G401.6 (cell line): ENCODE results near the gene FGGY.

Source experiments
- FAIRE-seq: peaks from 2 replicates; lab custom pipeline; 2012; peaks lifted over from hg19 to GRCh38; lab: Jason Lieb, UNC

The FGGY gene

DNA sequence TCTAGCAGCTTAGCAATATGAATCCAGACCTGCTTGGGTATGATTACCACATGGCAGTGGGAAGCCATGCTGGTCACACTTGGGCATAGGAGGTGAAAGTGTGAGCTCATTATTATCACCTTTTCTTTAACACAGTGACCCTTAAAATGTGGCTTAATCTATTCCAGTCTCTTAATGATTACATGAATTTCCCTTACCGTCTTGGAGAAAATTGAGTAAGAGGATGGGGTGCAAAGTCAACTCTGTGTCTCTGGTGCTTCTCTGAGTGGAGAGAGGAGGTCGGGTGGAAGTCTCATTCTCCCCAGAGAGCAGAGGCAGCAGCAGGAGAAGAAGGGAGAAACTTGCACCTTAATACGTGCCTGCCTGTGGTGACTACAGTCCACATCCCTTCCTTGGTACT lies 91.3 kb downstream of the FGGY start:
- no peak for FAIRE-seq

DNA sequence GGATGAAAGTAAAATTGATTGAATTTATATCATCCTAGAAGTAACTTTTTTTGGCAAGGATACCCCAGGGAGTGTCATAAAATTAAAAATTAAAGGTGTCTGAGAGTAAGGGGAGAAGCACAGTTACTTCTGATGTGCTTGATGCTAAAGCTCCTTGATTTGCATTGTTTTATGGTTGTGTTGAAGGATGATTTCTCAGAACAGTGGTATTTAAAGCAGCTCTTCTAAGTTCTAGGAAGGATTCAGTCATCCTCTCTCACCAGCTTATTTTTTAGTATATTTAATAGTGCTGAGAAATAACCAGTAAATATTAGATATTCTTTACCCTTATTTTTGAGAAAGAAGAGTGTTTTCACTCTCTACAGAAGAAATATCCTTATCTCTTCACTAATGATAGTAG lies 93.0 kb downstream of the FGGY start:
- no peak for FAIRE-seq

GRCh38 chr1:59390307-59390706 lies 93.4 kb downstream of the FGGY start:
- no peak for FAIRE-seq

DNA sequence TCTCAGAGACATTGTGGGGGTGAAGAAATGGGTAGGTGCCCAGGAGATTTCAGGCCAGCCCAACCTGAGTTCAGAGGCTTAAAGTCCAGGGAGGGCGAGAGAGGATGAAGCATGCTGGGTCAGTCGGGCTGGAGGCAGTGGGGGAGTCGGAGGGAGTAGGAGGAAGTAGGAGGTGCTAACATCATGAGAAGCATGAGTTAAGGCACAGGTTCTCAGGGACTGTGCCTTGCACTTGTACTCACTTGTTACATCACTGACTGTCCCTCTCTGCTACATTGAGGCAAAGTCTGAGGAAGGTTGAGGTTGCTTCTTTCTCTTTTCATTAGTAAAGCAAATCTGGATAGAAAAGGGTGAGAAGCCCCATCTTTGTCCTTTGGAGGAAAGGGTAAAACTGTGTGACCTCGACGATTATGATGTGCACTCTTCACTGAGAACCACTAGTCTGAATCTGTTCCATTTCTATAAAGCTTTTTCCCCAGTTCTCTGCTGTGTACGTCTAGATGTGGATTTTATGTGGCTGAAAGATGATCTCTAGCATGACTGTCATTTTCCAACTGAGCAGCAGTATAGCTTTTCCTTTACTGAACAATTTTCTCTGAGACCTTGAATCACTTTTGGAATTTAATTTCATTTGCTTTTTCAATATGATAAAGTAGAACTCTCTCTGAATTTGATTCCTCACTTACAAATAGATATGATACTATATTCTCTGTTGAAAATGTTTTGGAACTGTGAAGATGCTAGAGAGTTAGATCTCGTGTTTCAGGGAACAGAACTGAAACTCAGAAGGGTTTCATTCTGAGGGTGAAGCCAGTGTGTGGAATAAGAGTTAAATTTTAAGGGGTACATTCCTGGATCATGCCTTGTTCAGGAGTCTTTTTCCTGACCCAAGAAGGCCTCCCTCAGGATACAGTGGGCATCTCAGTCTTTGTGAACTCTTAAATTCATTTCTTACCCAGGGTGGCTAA lies 94.6 kb downstream of the FGGY start:
- FAIRE-seq: no peak

GRCh38 chr1:59393211-59394180 lies 96.6 kb downstream of the FGGY start:
- FAIRE-seq: no peak

DNA sequence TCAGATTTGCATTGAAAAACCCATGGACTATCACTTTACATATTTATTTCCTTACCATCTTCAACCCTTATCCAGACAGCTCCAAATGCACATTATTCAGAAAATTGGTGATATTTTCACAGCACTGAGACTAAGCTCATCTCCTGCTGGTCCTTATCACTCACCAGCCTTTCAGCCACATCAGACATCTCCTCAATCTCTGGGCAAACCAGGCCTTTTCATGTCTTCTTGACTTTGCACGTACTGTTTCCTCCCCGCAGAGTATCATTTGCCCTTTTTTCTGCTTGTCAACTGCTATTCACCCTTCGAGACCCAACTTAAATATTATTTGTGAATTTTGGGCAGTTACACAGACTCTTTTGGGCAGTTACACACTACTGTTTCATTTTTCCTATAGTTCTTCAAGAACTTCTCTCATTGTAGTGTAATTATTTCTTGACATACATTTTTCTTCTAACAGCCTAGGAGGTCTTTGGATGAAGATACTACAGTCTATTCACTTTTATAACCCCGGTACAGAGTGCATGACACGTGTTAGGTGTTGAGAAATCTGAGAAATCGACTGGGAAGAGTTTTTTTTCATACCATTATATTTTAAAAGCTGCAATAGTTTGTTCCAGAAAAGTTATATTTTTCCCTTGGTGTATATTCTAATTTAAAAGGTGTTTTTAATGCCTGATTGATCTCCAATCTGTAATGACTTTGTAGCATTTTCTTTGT lies 98.0 kb downstream of the FGGY start:
- FAIRE-seq: no peak

DNA sequence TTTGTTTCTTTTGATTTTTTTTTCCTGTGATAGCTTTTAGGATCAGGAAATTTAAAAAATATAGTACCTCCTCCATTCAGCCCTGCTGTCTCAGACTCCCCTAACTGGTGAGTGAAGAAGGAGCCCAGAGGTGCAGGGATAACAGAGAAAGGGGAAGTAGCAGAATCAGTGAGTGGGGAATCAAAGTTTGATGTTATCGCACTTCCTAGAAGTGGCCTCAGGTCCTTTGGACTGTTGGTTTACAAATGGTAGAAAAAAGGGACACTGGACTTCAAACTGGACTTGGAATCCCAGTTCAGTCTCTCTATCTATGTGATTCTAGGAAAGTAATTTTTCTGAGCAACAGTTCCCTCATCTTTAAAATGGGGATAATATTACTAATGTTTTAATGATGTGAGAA lies 99.5 kb downstream of the FGGY start:
- FAIRE-seq: no peak

DNA sequence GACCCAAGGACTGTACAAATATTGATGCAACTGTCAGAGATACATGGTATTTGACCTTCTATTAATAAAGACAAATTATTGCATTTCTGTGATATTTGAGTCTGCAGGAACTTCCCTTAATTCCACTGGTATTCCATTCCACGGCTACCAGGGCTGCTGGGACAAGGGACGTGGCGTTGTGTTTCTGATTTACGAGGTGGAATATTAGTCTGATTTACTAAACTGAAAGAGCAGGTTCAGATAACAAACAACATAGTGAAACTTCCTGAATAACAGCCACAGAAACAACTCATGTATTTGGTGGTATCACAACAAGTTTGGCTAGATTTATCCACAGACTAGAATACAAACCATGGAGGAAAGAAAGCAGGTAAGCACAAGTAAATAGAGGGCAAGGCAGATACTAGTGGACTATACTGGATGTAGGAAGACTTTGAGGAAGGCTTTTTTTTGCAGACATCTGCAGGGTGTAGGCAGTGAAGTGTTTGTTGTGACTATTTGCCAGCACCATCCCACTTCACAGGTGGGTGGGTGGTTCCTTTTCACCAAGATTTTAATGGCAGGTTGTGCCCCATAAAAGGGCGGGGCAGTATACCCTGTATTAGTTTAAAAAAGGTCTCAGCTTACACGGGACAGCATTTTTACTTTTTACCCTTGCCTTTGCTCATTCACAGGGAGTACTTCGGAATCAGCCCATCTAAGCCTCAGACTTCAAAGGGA lies 100.4 kb downstream of the FGGY start:
- no peak for FAIRE-seq

DNA sequence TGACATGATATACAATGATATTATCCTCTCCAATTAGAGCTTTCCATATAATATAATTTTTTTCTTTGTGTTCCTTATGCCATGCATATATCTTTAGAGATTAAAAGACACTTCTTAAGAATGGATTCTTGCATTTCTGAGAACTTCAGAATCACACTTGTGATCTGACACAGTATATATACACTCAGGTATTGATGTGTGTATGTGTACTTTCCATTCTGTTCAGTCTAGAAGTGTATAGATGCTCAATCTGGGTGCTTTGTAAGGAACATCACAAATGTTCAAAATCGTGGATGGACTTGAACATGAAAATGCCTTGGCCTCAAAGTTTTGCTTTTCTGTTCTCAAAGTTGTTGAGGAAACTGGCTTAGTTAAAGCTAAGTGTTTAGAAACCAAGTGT lies 102.7 kb downstream of the FGGY start:
- FAIRE-seq: no peak

GRCh38 chr1:59401581-59401980 lies 104.7 kb downstream of the FGGY start:
- FAIRE-seq: no peak

DNA sequence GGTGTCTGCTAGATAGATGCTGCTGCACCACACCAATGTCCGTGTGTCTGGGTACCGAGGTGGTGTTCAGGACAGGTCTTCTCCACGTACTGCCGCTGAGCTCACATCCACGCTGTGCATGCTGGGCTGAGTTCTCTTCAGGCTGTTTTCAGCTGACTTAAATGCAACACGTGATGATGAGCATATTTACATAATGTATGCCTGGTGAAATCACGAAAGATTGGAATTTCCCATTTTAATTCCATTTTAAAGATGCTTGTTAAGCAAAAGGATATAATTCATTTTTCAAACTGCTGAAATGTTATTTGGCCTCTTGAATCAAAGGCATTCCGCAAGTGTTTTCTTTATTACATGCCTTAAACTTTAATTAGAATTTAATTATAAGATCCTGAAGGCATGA lies 107.9 kb downstream of the FGGY start:
- FAIRE-seq: no peak

DNA sequence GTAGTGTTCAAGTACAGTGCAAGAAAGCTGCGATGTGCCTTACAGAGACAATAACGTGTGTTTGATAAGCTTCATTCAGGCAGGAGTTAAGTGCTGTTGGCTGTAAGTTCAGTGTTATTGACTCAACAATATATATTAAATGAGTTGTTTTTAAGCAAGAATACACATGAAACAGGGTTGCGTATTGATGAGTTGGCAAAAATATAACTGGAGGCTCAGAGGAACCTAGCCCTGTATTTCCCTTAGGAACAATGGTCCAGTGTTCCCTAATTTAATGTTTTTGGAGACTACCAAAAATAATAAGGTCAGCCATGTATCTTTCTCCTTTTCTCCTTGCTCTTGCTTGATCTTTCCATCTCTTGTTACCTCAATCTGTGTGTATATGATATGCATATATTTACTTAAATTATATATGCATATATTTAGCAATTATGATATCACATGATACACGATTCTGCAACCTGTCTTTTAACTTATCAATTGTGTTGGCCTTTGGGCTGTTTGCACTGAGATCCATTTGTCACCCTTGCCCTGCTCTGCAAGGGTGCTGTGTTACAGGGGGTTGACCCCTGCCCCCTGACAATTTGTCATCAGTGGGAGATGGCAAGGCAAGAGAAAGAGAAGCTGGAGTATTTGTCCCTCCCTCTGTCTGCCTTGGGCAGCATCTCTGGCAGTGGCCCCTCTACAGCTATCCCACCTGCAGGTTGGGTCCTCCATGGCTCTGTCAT lies 109.7 kb downstream of the FGGY start:
- FAIRE-seq: no peak

- FAIRE-seq: no peak
These were observed 111.8 kb downstream of the FGGY start for GRCh38 chr1:59408608-59409240.

- no peak for FAIRE-seq
These were observed 112.7 kb downstream of the FGGY start for GRCh38 chr1:59409549-59409948.

GRCh38 chr1:59409986-59410385 lies 113.1 kb downstream of the FGGY start:
- FAIRE-seq: no peak

DNA sequence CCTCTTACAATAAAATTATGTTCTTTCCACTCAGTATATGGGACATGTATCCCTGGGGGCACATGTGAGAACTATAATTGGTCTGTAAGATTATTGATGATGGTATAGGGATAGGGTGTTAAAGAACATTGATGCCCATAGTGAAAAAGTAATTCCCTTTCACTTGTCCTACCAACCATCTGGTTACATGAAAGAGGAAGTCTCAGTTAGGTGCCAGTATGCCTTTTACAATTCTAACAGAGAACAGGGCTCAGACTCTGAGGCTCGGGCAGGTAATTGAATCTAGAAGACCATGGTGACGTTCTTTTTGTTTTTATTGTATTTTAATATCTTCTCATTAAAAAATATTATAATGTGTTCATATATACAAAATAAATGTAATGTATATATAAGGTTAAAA lies 113.6 kb downstream of the FGGY start:
- FAIRE-seq: no peak

GRCh38 chr1:59411147-59411546 lies 114.3 kb downstream of the FGGY start:
- FAIRE-seq: no peak

GRCh38 chr1:59412718-59413326 lies 115.9 kb downstream of the FGGY start:
- no peak for FAIRE-seq

DNA sequence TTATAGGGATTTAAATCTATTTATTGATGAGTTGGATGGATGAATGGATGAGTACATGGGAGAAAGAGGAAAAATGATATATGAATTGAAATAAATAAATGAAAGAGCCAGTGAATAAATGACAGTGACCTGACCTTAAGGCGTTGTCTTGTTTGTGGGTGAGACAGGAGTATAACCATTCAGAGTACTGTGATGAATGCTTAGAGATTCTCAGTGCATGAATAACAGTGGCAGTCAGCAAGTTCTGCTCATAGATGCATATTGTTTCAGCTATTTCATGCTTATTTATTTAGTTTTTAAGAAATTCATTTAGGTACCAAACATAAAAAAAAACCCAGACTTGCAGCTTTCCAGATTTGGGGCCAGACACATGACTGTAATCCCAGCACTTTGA lies 116.4 kb downstream of the FGGY start:
- no peak for FAIRE-seq
